Duodenal mucosa (tissue), 2 donors: ENCODE data around the gene SCG3.

Experiments used
- H3K27ac ChIP-seq: one replicate; pipeline ENCODE4 v1.7.0; 2013; ENCODE audit warnings: low read depth, low read length
- H3K27me3 ChIP-seq, 2 donors: one replicate each; pipeline ENCODE4 v1.7.0; 2013; ENCODE audit warnings: low read length in 2 of 2, control low read depth in 1 of 2; ENCODE audit not compliant: insufficient read depth in 2 of 2, control insufficient read depth in 1 of 2
- H3K36me3 ChIP-seq, 2 donors: one replicate each; pipeline ENCODE4 v1.7.0; 2013; ENCODE audit warnings: low read length in 2 of 2, control low read depth in 1 of 2; ENCODE audit not compliant: insufficient read depth in 2 of 2, control insufficient read depth in 1 of 2
- H3K4me1 ChIP-seq, 2 donors: one replicate each; pipeline ENCODE4 v1.7.0; 2013; ENCODE audit warnings: low read length in 2 of 2, control low read depth in 1 of 2; ENCODE audit not compliant: insufficient read depth in 2 of 2, control insufficient read depth in 1 of 2
- H3K4me3 ChIP-seq, 2 donors: one replicate each; pipeline ENCODE4 v1.7.0; 2013; ENCODE audit warnings: low read length in 2 of 2, low read depth in 1 of 2
- H3K9ac ChIP-seq, 2 donors: one replicate each; pipeline ENCODE4 v1.7.0; 2013; ENCODE audit warnings: low read length in 2 of 2, low read depth in 1 of 2
- H3K9me3 ChIP-seq, 2 donors: one replicate each; pipeline ENCODE4 v1.7.0; 2013; ENCODE audit warnings: low read length in 2 of 2, control low read depth in 1 of 2; ENCODE audit not compliant: control insufficient read depth in 1 of 2

Gene SCG3

DNA sequence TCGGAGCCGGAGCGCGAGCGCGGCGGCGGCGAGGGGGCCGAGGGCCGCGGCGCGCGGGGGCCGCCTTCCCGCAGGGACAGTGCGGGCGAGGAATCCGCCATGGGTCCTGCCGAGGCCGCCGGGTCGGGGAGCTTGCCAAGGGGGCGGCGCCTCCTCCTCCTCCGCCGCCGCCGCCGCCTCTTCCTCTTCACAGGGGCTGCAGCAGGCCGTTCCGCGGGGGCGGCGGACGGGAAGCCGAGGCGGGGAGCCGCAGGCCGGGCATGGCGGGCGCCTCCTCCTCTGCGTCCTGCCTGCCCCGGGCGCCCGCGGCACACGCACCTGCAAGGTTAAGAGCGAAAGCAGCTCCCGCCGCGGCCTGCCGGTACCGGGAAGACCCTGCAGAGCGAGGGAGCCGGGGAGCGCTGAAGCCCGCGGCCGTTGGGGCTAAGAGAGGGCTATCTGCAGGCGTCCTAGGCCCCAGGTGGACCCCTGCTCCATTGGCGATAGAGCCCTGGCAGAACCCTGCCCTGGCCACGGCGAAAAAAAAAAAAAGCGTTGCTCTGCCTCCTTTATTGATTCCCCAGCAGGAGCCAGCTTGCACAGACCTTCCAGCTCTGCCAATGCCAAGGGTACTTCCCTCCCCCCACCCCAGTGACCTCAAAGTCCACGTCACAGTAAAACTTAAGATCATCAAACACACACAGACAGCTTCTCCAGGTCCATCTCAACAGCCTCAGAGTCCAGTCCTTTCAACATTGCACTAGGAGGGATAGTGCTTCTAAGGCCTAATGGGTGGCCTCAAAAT, 56.4 kb downstream of the SCG3 start, which contains the start of gene LYSMD2:
Gene LYSMD2, minus strand, starts transcription at position 134 of the 784 bp plus-strand sequence. Its CDS starts 33 bp downstream, at position 101.
- Histone ChIP-seq H3K27me3 (no peaks in the 10 kb centered on the region), H3K4me3 (peak within 1 kb of the TSS; percentile 80 to 82), H3K36me3 (no peaks in the 10 kb centered on the region), H3K27ac (peak within 1 kb of the TSS; percentile 59), H3K4me1 (peaks cover 23 to 35% of the 10 kb centered on the region in 2 donors), H3K9me3 (no peaks in the 10 kb centered on the region), H3K9ac (peak within 1 kb of the TSS; percentile 60 to 74)

DNA sequence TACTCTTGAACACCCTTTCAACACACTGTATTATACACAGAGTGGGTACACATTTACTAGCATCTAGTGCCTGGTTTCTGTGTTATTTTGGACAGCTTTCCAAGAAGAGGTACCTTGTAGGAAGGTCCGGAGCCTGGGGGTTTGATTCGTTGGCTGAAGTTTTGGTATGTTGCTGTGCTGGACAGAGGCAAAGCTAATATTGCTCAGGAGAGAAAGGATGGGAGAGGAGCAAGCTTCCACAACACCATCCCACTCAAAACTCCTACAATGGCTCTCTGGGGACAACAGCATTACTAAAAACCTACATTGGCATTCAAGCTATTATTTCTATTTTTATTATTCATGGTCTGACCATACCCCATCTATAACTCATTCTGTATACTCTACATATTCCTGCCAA, 57.2 kb downstream of the SCG3 start:
- H3K4me3 ChIP-seq = no peak overlapping the region
- no peaks in the 10 kb centered on the region for H3K9me3 ChIP-seq
- no peak overlapping the region for H3K27ac ChIP-seq
- peaks cover 20 to 28% of the 10 kb centered on the region in 2 donors for H3K4me1 ChIP-seq
- H3K36me3 ChIP-seq = no peaks in the 10 kb centered on the region
- no peak overlapping the region for H3K9ac ChIP-seq
- H3K27me3 ChIP-seq = no peaks in the 10 kb centered on the region

DNA sequence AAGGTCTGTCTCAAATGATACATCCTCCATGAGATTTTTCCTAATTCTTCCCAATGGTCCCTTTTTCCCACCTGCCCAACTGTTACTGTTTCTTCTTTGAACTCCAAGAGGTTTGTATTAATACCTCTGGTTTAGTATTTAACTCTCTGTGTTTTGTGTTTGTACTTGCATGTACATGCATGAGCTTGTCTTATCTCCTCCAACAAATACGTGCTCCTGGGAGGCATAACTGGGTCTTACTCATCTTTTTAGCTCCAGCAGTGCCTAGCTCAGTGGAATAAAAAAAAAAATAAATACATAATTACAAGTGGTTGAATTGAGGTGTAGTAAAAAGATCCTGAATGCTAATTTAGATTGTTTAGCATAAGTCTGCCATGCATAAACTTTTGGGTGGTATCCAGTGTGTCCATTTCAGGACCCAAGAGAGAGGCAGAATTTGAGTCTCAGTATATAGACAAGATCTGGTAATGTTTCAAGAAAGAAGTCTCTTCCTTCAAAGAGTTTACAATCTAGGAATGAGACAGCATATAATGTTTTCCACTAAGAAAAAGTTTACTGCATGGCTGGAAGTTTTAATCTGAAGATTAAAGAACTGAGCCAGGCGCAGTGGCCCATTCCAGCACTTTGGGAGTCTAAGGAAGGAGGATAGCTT, 57.9 kb downstream of the SCG3 start:
- no peak overlapping the region for H3K27ac ChIP-seq
- H3K4me3 ChIP-seq = no peak overlapping the region
- no peak overlapping the region for H3K9ac ChIP-seq
- peaks cover 20 to 27% of the 10 kb centered on the region in 2 donors for H3K4me1 ChIP-seq
- H3K27me3 ChIP-seq = no peaks in the 10 kb centered on the region
- no peaks in the 10 kb centered on the region for H3K36me3 ChIP-seq
- no peaks in the 10 kb centered on the region for H3K9me3 ChIP-seq

DNA sequence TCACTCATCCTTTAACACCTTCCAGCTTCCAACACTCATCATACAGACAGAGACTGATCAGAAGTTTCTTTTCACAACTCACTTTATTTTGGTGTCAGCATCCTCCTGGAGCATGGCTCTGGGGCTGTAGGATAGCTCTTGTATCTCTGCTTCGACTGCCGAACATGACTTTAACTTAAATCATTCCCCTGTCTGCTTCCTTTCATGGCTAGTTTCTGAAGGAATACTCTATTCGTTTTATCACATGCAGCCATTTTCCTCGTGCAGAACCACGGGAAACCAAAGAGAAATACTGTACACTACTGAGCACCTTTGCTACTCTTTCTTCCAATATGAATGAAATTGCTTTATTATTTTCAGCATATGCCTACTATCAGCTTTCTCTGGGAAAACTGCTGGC, 68.0 kb downstream of the SCG3 start:
- Histone ChIP-seq H3K4me3 (no peak overlapping the region), H3K9me3 (no peaks in the 10 kb centered on the region), H3K27ac (no peak overlapping the region), H3K36me3 (no peaks in the 10 kb centered on the region), H3K4me1 (peaks cover 16% of the 10 kb centered on the region in 2 donors), H3K27me3 (peaks cover 7 to 39% of the 10 kb centered on the region in 2 donors), H3K9ac (no peak overlapping the region)

DNA sequence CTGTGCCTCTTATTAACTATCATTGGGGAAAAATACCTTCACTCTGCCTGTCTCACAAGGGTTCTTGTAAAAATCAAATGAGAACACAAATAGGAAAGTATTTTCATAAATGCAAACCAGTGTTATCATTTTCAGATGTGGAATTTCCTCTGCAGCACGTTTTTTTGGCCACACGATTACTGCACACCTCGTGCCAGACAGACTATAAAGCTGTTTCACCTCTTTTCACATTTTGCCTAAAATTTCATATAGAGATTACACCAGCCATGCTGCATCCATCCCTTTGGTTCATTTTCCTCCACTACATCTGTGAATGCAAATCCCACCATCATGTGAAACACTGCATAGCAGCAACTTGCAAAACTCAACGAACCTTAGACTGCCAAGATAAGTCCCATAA, 68.9 kb downstream of the SCG3 start:
- Histone ChIP-seq H3K27me3 (peaks cover 7 to 44% of the 10 kb centered on the region in 2 donors), H3K4me1 (peaks cover 16% of the 10 kb centered on the region in 2 donors), H3K4me3 (no peak overlapping the region), H3K9me3 (no peaks in the 10 kb centered on the region), H3K27ac (no peak overlapping the region), H3K9ac (no peak overlapping the region), H3K36me3 (no peaks in the 10 kb centered on the region)

DNA sequence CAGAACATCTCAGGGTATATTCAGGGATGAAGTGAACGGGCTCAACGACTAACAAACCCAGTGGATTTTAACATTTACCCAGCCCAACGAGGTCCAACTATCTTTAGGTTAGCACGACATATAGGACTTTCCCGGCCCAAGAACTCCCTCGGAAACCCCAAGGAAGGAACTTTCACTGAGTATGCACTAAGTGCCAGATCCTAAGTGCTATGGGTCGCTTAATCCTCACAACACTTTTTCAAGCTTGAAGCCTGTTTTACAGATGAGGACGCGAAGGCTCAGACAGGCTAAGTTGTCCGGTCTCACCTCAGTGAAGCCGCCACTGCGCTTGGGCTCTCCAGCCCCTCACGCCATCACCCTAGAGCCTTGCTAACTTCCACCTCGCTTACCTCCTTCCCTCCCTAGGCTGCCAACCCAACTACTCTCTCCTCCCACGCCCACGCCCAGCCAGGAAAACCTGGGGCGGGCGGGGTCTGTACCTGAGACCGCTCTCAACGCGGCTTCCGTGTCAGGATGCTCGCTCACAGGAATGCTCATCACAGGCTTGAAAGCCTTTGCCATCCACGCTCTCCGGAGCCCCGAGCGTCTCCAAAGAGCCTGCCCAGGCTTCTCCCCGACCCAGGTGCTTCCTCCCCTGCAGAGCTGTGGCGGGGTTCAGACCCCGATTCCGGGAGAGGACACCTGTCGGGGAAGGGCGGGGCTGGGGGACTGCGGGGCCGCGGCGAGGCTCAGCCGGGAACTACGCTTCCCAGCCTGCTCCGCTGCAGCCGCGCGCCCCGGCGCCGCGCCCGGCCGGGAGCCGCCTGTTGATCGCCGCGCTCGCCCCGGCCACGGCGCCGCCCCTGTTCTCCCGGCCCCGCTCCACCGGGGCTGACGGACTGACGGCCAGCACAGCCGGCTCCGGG, 69.7 kb downstream of the SCG3 start, which contains the start of gene TMOD2:
Gene TMOD2, plus strand, starts transcription at position 806 of the 905 bp plus-strand sequence. CDS start 14,845 bp downstream, outside the sequence.
- peak within 1 kb of the TSS; percentile 22 to 38 for H3K9ac ChIP-seq

DNA sequence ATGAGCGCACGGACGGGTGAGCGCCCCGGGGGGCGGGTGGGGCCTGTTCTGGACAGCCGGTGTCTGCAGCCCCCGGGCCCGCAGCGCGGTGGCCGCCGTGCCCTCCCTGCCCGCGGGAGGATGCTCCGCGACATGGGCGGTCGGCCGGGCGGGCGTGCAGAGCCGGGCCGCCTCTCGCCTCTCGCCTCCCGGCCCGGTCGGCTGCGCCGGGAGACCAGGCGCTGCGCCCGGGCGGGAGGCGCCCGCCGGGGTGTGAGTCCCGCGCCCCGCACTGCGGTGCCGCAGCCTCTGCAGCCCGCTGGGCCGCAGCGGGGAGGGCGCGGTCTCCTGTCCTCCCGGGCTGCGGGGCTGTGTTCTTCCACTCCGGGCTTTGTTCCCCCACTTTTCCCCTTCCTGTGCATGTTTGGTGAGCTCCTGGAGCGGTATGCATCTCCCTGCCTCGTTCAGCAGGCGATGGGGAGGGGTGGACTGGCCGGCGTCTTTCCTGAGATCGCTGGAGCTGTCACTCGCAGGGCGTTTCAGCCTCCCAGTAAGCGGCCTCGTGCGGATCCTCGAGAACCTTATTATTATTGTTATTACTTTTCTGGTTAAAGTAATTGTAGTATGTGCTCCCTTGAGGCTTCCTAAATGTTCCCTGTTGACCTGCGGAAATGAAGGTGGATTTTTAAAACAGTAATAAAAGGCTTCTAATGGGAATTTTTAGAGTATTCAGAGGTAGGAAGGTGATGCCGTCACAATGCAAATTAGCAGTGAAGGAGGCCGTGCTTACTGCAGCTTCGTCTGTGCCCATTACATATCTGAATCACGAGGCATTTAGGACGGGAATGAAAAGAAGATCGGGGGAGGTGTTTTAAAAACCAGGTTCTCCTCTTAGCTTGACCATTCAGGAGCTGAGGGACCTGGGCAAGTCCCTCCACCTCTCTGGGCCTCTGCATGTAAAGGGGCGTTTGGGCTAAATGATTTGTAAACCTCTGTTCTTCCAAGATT, 70.7 kb downstream of the SCG3 start:
- H3K4me3 ChIP-seq = peak overlapping the region; percentile 75 to 77
- H3K36me3 ChIP-seq = no peaks in the 10 kb centered on the region
- no peaks in the 10 kb centered on the region for H3K9me3 ChIP-seq
- peaks cover 10 to 46% of the 10 kb centered on the region in 2 donors for H3K27me3 ChIP-seq
- no peak overlapping the region for H3K27ac ChIP-seq
- H3K9ac ChIP-seq = peak overlapping the region in 1 of 2 donors; percentile 38
- peaks cover 16% of the 10 kb centered on the region in 2 donors for H3K4me1 ChIP-seq

More for the DNA sequence above, 69.7 kb downstream of the SCG3 start, which contains the start of gene TMOD2:
- Histone ChIP-seq H3K36me3 (no peaks in the 10 kb centered on the region), H3K4me3 (peak within 1 kb of the TSS; percentile 75 to 77), H3K27me3 (peaks cover 10 to 46% of the 10 kb centered on the region in 2 donors), H3K4me1 (peaks cover 16% of the 10 kb centered on the region in 2 donors), H3K27ac (no peak within 1 kb of the TSS), H3K9me3 (no peaks in the 10 kb centered on the region)

DNA sequence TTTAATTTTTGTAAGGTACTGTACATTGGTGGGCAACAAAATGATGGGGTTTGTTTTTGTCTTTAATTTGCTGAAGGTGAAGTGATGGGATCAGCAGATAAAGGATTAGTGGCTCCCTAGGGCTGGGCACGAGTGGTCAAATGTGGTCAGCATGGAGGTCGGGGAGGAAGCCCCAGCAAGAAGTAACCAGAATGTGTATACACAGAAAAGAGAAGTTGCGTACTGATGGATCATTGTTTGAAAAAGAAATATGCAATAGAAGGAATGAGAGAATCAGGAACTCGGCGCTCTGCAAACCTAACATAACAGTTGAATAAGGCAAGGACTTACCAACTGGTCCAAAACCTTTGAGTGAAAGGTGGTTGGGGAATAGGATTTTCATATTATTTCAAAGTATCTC, 71.6 kb downstream of the SCG3 start:
- H3K27ac ChIP-seq = no peak overlapping the region

DNA sequence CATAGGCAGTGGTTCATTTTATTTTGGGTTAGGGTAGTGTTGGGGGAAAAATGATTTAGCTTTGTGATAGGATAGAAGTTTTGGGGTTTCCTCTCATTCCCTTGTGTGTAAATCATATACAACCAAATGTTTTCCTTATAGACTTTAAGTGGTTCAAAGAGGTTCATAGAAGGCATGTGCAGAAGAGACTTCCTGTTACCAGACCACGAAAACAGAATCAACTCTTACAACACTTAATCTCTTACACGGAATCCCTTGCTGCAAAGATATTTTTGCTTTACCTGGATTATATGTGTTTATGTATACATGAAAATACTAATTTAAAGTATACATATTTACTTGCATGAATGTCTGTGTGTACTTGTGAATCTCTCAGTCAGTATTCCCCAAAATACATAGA, 73.0 kb downstream of the SCG3 start:
- no peaks in the 10 kb centered on the region for H3K36me3 ChIP-seq
- no peaks in the 10 kb centered on the region for H3K9me3 ChIP-seq
- no peak overlapping the region for H3K4me3 ChIP-seq
- H3K9ac ChIP-seq = no peak overlapping the region
- H3K27me3 ChIP-seq = peaks cover 10 to 38% of the 10 kb centered on the region in 2 donors
- H3K27ac ChIP-seq = no peak overlapping the region
- H3K4me1 ChIP-seq = peaks cover 20 to 24% of the 10 kb centered on the region in 2 donors

More for the DNA sequence above, 71.6 kb downstream of the SCG3 start:
- Histone ChIP-seq H3K36me3 (no peaks in the 10 kb centered on the region), H3K9ac (no peak overlapping the region), H3K4me3 (peak overlapping the region in 1 of 2 donors; percentile 75), H3K4me1 (peaks cover 16% of the 10 kb centered on the region in 2 donors), H3K9me3 (no peaks in the 10 kb centered on the region), H3K27me3 (peaks cover 10 to 46% of the 10 kb centered on the region in 2 donors)
